NK-92 treated with Interleukin-12 subunit alpha and Interleukin-12 subunit beta, amount 100 ng/mL, for 24 hours (cell line): ENCODE data around the gene MARS1.
"Not testable (repeated sequence)": the region's sequence is repeated elsewhere in the genome, so short reads cannot be mapped to it uniquely, and the experiment has no call there.

Source experiments
- DNase-seq: peaks from one replicate; lab custom pipeline; 2025; lab: John Stamatoyannopoulos, UW

MARS1 gene

DNA sequence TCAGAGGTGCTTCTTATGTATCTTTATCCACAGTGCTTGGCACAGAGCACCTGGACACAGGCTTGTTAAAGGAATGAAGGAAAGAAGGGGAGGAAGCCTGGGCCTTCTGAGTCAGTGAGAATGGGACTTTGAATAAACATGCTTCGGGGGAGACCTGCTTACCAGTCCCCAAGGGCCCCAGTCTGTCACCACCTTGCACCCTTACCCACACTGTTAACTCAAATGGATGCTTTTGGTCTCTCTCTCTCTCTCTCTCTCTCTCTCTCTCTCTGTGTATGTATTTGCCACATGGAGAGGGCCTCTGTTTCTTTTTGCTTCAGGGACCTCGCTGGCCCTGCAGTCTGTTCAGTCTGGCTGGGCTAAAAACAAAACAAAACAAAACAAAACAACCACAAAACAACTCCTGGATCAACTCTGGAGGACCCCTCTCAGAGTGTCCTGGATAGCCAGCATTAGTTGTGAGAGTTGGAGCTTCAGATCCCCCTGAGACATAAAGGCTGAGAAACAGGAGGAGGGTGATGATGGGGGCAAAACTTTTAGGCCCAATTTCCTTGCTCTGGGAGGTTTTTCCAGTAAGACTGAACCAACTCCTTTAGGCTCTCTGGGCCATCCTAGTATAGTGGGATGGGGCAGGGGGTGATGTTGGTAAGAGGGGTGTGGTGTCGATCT lies 63.9 kb downstream of the MARS1 start:
- no peak for DNase-seq

DNA sequence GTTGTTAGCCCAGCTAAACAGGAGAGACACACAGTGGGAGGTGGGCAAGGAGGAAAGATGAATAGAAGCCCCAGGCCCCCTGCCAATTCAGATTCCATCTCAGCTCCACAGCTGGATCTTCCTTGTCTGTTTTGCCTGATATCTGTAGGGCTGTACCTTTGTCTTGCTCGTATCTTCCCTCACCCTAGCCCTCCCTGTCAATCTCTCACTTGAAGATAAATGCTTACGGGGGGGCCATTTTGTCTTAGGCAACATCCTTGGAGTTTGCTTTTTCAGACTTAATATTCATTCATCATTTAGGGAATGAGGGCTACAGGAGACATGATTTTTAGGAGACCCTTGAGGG lies 64.4 kb downstream of the MARS1 start:
- DNase-seq: no peak

DNA sequence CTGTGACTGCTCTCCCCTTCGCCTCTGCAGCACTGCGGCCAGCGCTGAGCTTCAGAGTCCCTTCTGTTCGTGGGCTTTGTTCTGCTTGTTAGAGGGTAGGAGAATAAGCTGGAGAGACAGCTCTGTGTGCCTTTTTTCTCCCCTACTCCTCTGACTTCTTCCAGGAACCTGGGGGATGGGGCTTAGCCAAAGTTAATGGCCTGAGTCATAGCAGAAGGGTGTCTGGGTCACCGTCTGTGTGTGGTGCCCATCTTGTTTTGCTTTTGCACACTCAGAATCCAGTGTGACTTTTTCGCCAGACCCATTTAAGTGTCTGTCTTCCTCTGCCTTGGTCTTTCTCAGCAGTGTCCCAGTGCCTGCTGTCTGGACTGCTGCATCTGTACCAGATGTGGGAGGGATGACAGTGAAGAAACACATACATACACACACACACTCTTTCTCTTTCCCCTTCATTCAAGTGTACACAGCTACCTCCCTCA lies 65.0 kb downstream of the MARS1 start:
- no peak for DNase-seq

DNA sequence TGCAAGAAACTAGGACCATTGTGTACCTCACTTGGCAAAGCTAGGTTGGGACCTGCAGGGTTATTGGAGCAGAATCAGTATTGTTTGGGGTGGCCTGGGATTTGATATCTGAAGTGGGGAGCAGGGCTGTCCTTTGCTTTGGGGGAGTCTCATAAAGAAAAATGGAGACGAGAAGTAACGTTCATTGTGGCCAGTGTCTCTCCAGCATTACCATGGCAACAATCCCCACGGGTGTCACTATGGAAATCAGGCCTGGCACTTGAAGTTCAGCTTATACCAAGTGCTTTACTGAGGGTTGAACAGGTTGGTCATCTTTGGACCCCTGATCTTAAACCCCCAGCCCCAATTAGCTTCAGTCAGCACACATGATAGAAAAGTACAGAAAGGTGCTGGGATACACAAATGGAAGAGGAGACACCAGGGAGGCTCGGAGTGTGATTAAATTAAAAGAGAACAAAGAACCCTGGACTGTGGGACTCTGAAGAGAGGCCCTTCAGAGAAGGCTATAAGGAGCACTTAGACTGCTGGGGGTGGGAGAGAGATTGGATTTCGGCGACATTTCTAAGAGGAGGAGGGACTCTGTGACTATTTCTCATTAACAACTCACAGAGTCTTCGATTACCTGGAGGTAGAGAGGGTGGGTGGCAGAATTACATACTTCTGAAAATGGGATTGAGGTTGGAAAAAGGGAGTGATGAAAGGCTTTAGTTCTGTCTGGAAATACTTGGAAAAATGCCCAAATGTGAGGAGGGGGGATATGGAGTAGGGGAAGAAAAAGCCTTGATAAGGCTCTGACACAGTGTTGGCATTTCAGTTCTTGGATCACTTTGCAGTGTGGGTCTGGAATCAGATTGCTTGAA lies 65.7 kb downstream of the MARS1 start:
- no peak for DNase-seq

DNA sequence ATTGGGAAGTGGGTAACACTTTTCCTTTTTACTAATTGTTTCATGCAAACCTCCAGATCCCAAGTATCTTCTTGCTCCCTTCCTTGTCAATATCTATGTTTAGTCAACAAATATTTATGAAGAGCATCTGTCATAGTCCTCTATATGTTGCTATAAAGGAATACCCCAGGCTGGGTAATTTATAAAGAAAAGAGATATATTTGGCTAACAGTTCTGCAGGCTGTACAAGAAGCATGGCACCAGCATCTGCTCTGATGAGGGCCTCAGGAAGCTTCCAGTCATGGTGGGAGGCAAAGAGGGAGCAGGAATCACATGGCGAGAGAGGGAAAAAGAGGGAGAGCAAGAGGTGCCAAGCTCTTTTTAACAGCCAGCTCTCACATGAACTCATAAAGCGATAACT lies 66.6 kb downstream of the MARS1 start:
- no peak for DNase-seq

DNA sequence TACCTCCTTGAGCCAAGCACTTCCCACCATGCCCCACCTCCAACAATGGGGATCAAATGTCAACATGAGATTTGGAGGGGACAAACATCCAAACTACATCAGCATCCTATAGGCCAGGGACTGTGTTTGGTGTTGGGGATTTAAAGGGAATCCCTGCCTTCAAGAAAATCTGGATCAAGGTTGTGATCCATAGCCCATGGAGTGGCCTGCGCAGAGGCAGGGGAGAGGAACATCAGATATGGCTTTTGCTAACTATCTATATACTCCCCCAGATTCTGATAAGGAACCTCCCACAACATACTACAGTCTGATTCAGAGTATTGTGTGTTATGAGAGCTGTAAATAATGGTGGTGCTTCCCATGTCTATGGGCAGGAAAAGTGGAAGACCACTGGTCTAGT lies 67.0 kb downstream of the MARS1 start:
- DNase-seq: no peak

DNA sequence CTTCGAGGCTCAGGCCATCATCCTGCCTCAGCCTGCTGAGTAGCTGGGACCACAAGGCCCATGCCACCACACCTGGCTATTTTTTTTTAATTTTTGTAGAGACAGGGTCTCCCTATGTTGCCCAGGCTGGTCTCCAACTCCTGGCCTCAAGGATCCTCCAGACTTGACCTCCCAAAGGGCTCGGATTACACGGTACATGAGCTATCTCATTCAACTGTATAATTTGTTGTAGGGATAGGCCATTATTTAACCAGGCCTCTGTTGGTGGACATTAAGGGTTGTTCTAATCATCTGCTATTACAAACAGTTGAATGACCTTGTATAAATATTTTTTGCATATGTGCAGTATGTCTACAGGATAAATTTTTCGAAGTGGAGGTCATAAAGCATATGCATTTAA lies 71.0 kb downstream of the MARS1 start:
- no peak for DNase-seq

DNA sequence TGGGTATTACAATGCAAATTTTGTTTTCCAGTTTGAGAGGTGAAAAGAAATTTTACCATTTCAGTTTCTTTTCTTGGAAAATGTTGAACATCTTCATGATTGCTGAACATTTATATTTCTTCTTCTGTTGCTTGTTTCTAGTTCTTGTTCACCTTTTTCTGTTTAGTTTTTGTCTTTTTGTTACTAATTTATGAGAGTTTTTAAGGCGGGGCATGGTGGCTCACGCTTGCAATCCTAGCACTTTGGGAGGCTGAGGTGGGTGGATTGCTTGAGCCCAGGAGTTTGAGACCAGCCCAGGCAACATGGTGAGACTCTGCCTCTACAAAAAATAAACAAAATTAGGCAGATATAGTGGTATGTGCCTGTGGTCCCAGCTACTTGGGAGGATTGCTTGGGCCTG lies 72.6 kb downstream of the MARS1 start:
- no peak for DNase-seq

DNA sequence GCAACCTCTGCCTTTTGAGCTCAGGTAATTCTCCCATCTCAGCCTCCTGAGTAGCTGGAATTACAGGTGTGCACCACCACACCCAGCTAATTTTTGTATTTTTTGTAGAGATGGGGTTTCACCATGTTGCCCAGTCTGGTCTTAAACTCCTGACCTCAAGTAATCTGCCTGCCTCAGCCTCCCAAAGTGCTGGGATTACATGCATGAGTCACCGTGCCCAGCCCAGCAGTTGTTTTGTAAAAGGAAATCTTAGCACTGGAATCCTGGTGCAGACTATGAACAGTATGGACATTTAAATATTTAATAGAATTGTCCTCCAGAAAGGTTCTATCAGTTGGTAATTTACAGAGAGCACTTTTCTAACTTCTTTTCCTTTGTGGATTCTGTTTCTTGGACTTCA lies 73.2 kb downstream of the MARS1 start:
- not testable (repeated sequence) for DNase-seq

DNA sequence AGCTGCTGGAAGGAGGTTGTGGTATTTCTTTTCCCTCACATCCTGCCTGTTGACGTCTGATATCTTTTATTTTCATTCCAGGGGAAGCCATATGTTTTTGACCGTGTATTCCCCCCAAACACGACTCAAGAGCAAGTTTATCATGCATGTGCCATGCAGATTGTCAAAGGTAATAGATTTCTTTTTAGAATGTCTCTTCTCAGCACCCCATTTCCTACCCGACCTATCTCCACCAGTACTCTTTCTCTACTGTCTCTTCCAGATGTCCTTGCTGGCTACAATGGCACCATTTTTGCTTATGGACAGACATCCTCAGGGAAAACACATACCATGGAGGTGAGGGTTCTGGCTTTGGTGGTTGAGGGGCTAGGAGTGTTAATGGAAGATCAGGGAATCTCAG lies 75.5 kb downstream of the MARS1 start:
- DNase-seq: no peak

DNA sequence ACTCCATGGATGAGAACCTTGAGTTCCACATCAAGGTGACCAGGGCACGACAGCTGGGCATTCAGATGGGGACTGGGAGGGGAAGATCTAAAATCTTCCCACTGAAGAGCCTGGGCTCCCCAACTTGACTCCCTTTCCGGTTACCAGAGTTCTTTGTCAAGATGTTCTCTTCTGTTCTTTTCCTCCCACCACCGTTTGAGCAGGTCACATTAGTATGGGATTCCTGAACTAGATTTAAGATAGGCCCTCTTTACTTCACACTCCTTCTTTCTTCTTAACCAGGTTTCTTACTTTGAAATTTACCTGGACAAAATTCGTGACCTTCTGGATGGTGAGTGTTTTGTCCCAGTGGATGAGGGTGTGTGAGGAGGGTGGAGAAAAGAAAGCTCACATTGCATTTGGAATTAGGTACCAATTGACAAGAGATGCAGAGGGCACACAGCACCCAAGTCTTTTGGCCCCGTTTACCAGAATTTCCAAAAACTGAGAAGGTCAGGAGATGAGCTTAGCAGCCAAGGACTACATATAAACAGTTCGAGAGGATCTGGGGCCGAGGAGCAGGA lies 76.4 kb downstream of the MARS1 start:
- DNase-seq: no peak
